Choroid plexus epithelial cell (primary cell): ENCODE data around the gene ZNF568.

Experiments
- DNase-seq: peaks from one replicate; pipeline ENCODE4 v3.0.0-alpha.2; 2010; ENCODE audit warnings: low read depth
- H3K4me3 ChIP-seq: 2 replicates; pipeline ENCODE4 v1.5.1; 2011; ENCODE audit warnings: low read depth, mild to moderate bottlenecking, control low read depth, low read length, moderate library complexity
- CTCF ChIP-seq: conservative IDR thresholded peaks from 2 replicates; pipeline ENCODE4 v1.5.1; 2011; ENCODE audit warnings: low read depth, mild to moderate bottlenecking, control low read depth, inconsistent platforms, low read length, moderate library complexity

Gene ZNF568

GRCh38 chr19:36918090-36918489 is 2.0 kb downstream of the ZNF568 start:
- no peak for DNase-seq
- TF ChIP-seq CTCF = no peak
- no peak overlapping the region for H3K4me3 ChIP-seq

- no peak for TF ChIP-seq CTCF
Observed at GRCh38 chr19:36931684-36932083, 15.6 kb downstream of the ZNF568 start.

GRCh38 chr19:36939153-36939552 is 23.0 kb downstream of the ZNF568 start:
- DNase-seq = peak; percentile 21
- no peak overlapping the region for H3K4me3 ChIP-seq
- peak; percentile 34 for TF ChIP-seq CTCF

More at GRCh38 chr19:36931684-36932083, 15.6 kb downstream of the ZNF568 start:
- H3K4me3 ChIP-seq = no peak overlapping the region
- DNase-seq = no peak

GRCh38 chr19:36950335-36951119 is 34.4 kb downstream of the ZNF568 start:
- no peak for DNase-seq
- no peak overlapping the region for H3K4me3 ChIP-seq
- no peak for TF ChIP-seq CTCF

- no peak for TF ChIP-seq CTCF
- no peak overlapping the region for H3K4me3 ChIP-seq
Observed at GRCh38 chr19:36962346-36962745, 46.2 kb downstream of the ZNF568 start.

GRCh38 chr19:36963280-36963679 is 47.1 kb downstream of the ZNF568 start:
- no peak for DNase-seq
- no peak overlapping the region for H3K4me3 ChIP-seq
- no peak for TF ChIP-seq CTCF

More at GRCh38 chr19:36962346-36962745, 46.2 kb downstream of the ZNF568 start:
- no peak for DNase-seq

- no peak for TF ChIP-seq CTCF
- H3K4me3 ChIP-seq = peak overlapping the region; percentile 74
- DNase-seq = no peak
Observed at GRCh38 chr19:36972571-36972970, 56.4 kb downstream of the ZNF568 start.
